Trophoblast cell (in vitro differentiated cells and primary cell): ENCODE measurements around the gene CHTF18.

Source experiments
- DNase-seq, 2 donors: peaks; one replicate each; pipeline ENCODE4 v3.0.0-alpha.2; 2016
- H2AFZ ChIP-seq: 2 replicates; pipeline ENCODE4 v1.6.1; 2013; ENCODE audit warnings: low read length, moderate library complexity, mild to moderate bottlenecking; ENCODE audit not compliant: insufficient read depth, poor library complexity
- H2AK5ac ChIP-seq: 2 replicates; pipeline ENCODE4 v1.6.1; 2013; ENCODE audit warnings: mild to moderate bottlenecking, low read length
- H2BK120ac ChIP-seq: 2 replicates; pipeline ENCODE4 v1.6.1; 2013; ENCODE audit warnings: low read length, mild to moderate bottlenecking, moderate library complexity; ENCODE audit not compliant: insufficient read depth, poor library complexity
- H2BK12ac ChIP-seq: 2 replicates; pipeline ENCODE4 v1.6.1; 2013; ENCODE audit warnings: mild to moderate bottlenecking, low read length, moderate library complexity
- H2BK5ac ChIP-seq: 2 replicates; pipeline ENCODE4 v1.6.1; 2013; ENCODE audit warnings: low read length, low read depth, moderate library complexity, mild to moderate bottlenecking; ENCODE audit not compliant: poor library complexity
- H3K14ac ChIP-seq: 2 replicates; pipeline ENCODE4 v1.6.1; 2013; ENCODE audit warnings: mild to moderate bottlenecking, low read length
- H3K18ac ChIP-seq: 2 replicates; pipeline ENCODE4 v1.6.1; 2013; ENCODE audit warnings: mild to moderate bottlenecking, low read length
- H3K23ac ChIP-seq: 2 replicates; pipeline ENCODE4 v1.6.1; 2013; ENCODE audit warnings: low read length
- H3K27ac ChIP-seq: 2 replicates; pipeline ENCODE4 v1.5.1; 2013; ENCODE audit warnings: low read depth, mild to moderate bottlenecking, inconsistent platforms, low read length, moderate library complexity
- H3K27me3 ChIP-seq: 2 replicates; pipeline ENCODE4 v1.6.1; 2013; ENCODE audit warnings: inconsistent platforms, mild to moderate bottlenecking, low read length, moderate library complexity; ENCODE audit not compliant: insufficient read depth
- H3K36me3 ChIP-seq, 2 experiments: 1 replicate in 1 of 2; 2 replicates in 1 of 2; pipeline ENCODE4 v1.6.1; 2013; ENCODE audit warnings: low read length in 2 of 2, mild to moderate bottlenecking in 2 of 2, moderate library complexity in 1 of 2; ENCODE audit not compliant: insufficient read depth in 2 of 2, control insufficient read depth in 1 of 2
- H3K4ac ChIP-seq: 2 replicates; pipeline ENCODE4 v1.6.1; 2013; ENCODE audit warnings: low read depth, mild to moderate bottlenecking, low read length, moderate library complexity
- H3K4me1 ChIP-seq, 2 experiments: 1 replicate in 1 of 2; 2 replicates in 1 of 2; pipeline ENCODE4 v1.6.1; 2013; ENCODE audit warnings: low read length in 2 of 2, mild to moderate bottlenecking in 2 of 2, moderate library complexity in 1 of 2; ENCODE audit not compliant: insufficient read depth in 2 of 2, control insufficient read depth in 1 of 2
- H3K4me2 ChIP-seq: 2 replicates; pipeline ENCODE4 v1.6.1; 2013; ENCODE audit warnings: inconsistent platforms, mild to moderate bottlenecking, low read length, moderate library complexity
- H3K4me3 ChIP-seq: 2 replicates; pipeline ENCODE4 v1.5.1; 2013; ENCODE audit warnings: mild to moderate bottlenecking, low read depth, low read length, inconsistent platforms
- H3K79me1 ChIP-seq: one replicate; pipeline ENCODE4 v1.6.1; 2013; ENCODE audit warnings: low read length
- H3K79me2 ChIP-seq: 2 replicates; pipeline ENCODE4 v1.6.1; 2013; ENCODE audit warnings: low read length, mild to moderate bottlenecking; ENCODE audit not compliant: control insufficient read depth, insufficient read depth, poor library complexity
- H3K9ac ChIP-seq: 2 replicates; pipeline ENCODE4 v1.6.1; 2013; ENCODE audit warnings: mild to moderate bottlenecking, low read length
- H3K9me3 ChIP-seq: 2 replicates; pipeline ENCODE4 v1.6.1; 2013; ENCODE audit warnings: low read depth, mild to moderate bottlenecking, control low read depth, inconsistent platforms, low read length; ENCODE audit not compliant: insufficient read depth
- H4K12ac ChIP-seq: 2 replicates; pipeline ENCODE4 v1.6.1; 2013; ENCODE audit warnings: low read depth, mild to moderate bottlenecking, low read length, moderate library complexity
- H4K8ac ChIP-seq: 2 replicates; pipeline ENCODE4 v1.6.1; 2013; ENCODE audit warnings: low read depth, mild to moderate bottlenecking, low read length, moderate library complexity
- H4K91ac ChIP-seq: one replicate; pipeline ENCODE4 v1.6.1; 2013; ENCODE audit warnings: low read depth, mild to moderate bottlenecking, low read length, moderate library complexity
- WGBS: extraction: QIAGEN DNeasy Blood & Tissue Kit; methylation state at CpG from one replicate; pipeline ENCODE4 v1.1.7; 2013; ENCODE audit warnings: missing lambda C conversion rate; ENCODE audit not compliant: insufficient read length, insufficient coverage; ENCODE audit errors: extremely low coverage; 5-methylcytosine and 5-hydroxymethylcytosine counted together

The CHTF18 gene

GRCh38 chr16:842061-842476 lies 53.6 kb downstream of the CHTF18 start:
- Histone ChIP-seq H3K9ac (no peak overlapping the region), H3K79me1 (no peaks in the 10 kb centered on the region), H4K8ac (no peak overlapping the region), H2BK120ac (no peak overlapping the region), H2BK12ac (no peak overlapping the region), H3K18ac (no peak overlapping the region), H2AK5ac (no peak overlapping the region), H4K12ac (no peak overlapping the region), H2BK5ac (no peak overlapping the region), H3K14ac (no peak overlapping the region), H3K23ac (no peak overlapping the region), H2AFZ (no peak overlapping the region), H3K79me2 (no peaks in the 10 kb centered on the region), H4K91ac (no peak overlapping the region), H3K4me1 (no peaks in the 10 kb centered on the region), H3K36me3 (no peaks in the 10 kb centered on the region), H3K4me3 (no peak overlapping the region), H3K4ac (no peak overlapping the region), H3K27me3 (no peaks in the 10 kb centered on the region), H3K9me3 (peaks cover 45% of the 10 kb centered on the region), H3K27ac (no peak overlapping the region), H3K4me2 (no peak overlapping the region)
- no peak for DNase-seq
- WGBS, result no CpG with 5 or more reads among the region's 19 CpGs

- Histone ChIP-seq H3K4ac (no peak overlapping the region), H3K79me1 (no peaks in the 10 kb centered on the region), H4K12ac (no peak overlapping the region), H2AK5ac (no peak overlapping the region), H3K79me2 (no peaks in the 10 kb centered on the region), H3K4me3 (no peak overlapping the region), H3K27ac (no peak overlapping the region), H2BK5ac (no peak overlapping the region), H3K9ac (no peak overlapping the region), H3K23ac (no peak overlapping the region), H3K4me2 (no peak overlapping the region), H3K36me3 (no peaks in the 10 kb centered on the region), H2BK120ac (no peak overlapping the region), H2BK12ac (no peak overlapping the region), H4K8ac (no peak overlapping the region), H3K4me1 (no peaks in the 10 kb centered on the region), H3K27me3 (no peaks in the 10 kb centered on the region), H3K9me3 (peaks cover 54% of the 10 kb centered on the region), H3K18ac (no peak overlapping the region), H3K14ac (no peak overlapping the region), H2AFZ (no peak overlapping the region), H4K91ac (no peak overlapping the region)
- no peak for DNase-seq
- no CpG with 5 or more reads among the region's 33 CpGs for WGBS
Observed at GRCh38 chr16:842711-843560, 54.5 kb downstream of the CHTF18 start.

- H2BK120ac ChIP-seq, result no peak overlapping the region
- no peak overlapping the region for H4K8ac ChIP-seq
- no peak overlapping the region for H2BK5ac ChIP-seq
- no peak overlapping the region for H4K12ac ChIP-seq
- no peak overlapping the region for H3K4ac ChIP-seq
- no peaks in the 10 kb centered on the region for H3K4me1 ChIP-seq
- no peak overlapping the region for H4K91ac ChIP-seq
- no peak overlapping the region for H3K23ac ChIP-seq
- H3K9me3 ChIP-seq, result peaks cover 62% of the 10 kb centered on the region
- H3K36me3 ChIP-seq, result no peaks in the 10 kb centered on the region
- H3K18ac ChIP-seq, result no peak overlapping the region
- H3K27ac ChIP-seq, result no peak overlapping the region
- no peak overlapping the region for H2AFZ ChIP-seq
- H3K9ac ChIP-seq, result no peak overlapping the region
- H2BK12ac ChIP-seq, result no peak overlapping the region
- WGBS, result no CpG with 5 or more reads among the region's 20 CpGs
- H3K79me2 ChIP-seq, result no peaks in the 10 kb centered on the region
- no peak overlapping the region for H3K4me2 ChIP-seq
- H3K4me3 ChIP-seq, result no peak overlapping the region
- DNase-seq, result no peak
- no peaks in the 10 kb centered on the region for H3K79me1 ChIP-seq
- H3K14ac ChIP-seq, result no peak overlapping the region
- no peaks in the 10 kb centered on the region for H3K27me3 ChIP-seq
- H2AK5ac ChIP-seq, result no peak overlapping the region
Observed at GRCh38 chr16:843771-844170, 55.4 kb downstream of the CHTF18 start.

- no peak overlapping the region for H2AFZ ChIP-seq
- no peak overlapping the region for H2BK5ac ChIP-seq
- no peak overlapping the region for H2BK12ac ChIP-seq
- H3K79me1 ChIP-seq, result no peaks in the 10 kb centered on the region
- H3K79me2 ChIP-seq, result no peaks in the 10 kb centered on the region
- no peak overlapping the region for H4K91ac ChIP-seq
- DNase-seq, result no peak
- H3K4me1 ChIP-seq, result no peaks in the 10 kb centered on the region
- no peak overlapping the region for H3K9ac ChIP-seq
- no peak overlapping the region for H3K14ac ChIP-seq
- no peak overlapping the region for H3K27ac ChIP-seq
- no CpG with 5 or more reads among the region's 48 CpGs for WGBS
- H3K4me3 ChIP-seq, result no peak overlapping the region
- H3K4ac ChIP-seq, result no peak overlapping the region
- H3K23ac ChIP-seq, result no peak overlapping the region
- no peak overlapping the region for H3K4me2 ChIP-seq
- no peak overlapping the region for H2BK120ac ChIP-seq
- no peak overlapping the region for H2AK5ac ChIP-seq
- H3K9me3 ChIP-seq, result peaks cover 61% of the 10 kb centered on the region
- H4K12ac ChIP-seq, result no peak overlapping the region
- H3K18ac ChIP-seq, result no peak overlapping the region
- no peaks in the 10 kb centered on the region for H3K36me3 ChIP-seq
- no peak overlapping the region for H4K8ac ChIP-seq
- no peaks in the 10 kb centered on the region for H3K27me3 ChIP-seq
Observed at GRCh38 chr16:844638-845350, 56.4 kb downstream of the CHTF18 start.
